Panc1 (cell line): ENCODE measurements around the gene LSS. TPM values are rescaled to one million over a fixed set of nuclear protein-coding genes. Genes with fewer than 3 reads are reported as not detected.

ENCODE experiments used
- ATAC-seq: fragments of 200-7000 bp; cut with Tn5 transposase; 2 replicates; pipeline ENCODE4 v1.9.1; 2020; ENCODE audit warnings: mild to moderate bottlenecking, moderate library complexity
- BruUV-seq: library from RNA; stranded (reverse); fragments of 400-500 nt; replicated peaks from 2 replicates; lab custom pipeline; 2021; lab: Mats Ljungman, UMichigan
- CTCF ChIA-PET: fragments of 300-600 bp; sonication (Branson Sonifier 250); formaldehyde crosslinking; loops from one replicate; lab custom pipeline; 2022; ENCODE audit warnings: antibody characterized with exemption; lab: Charles Lee
- POLR2A ChIA-PET: fragments of 300-600 bp; sonication (Branson Sonifier 250); formaldehyde crosslinking; loops from one replicate; lab custom pipeline; 2022; ENCODE audit warnings: antibody characterized with exemption; lab: Charles Lee
- DNase-seq: peaks from one replicate; pipeline ENCODE4 v3.0.0-alpha.2; 2010; ENCODE audit warnings: low read depth, low spot score
- H3K27ac ChIP-seq: 2 replicates; pipeline ENCODE4 v1.5.1; 2011; ENCODE audit warnings: mild to moderate bottlenecking, low read length, inconsistent platforms
- H3K27me3 ChIP-seq: fragments of 200-500 bp; sonication (Bioruptor generic); 2 replicates; pipeline ENCODE4 v1.6.0; 2014; ENCODE audit warnings: low read length, inconsistent platforms; ENCODE audit not compliant: control insufficient read depth, insufficient read depth
- H3K36me3 ChIP-seq: fragments of 200-500 bp; sonication (Bioruptor generic); 2 replicates; pipeline ENCODE4 v1.5.1; 2014; ENCODE audit warnings: inconsistent platforms, mild to moderate bottlenecking, low read length, moderate library complexity; ENCODE audit not compliant: control insufficient read depth, insufficient read depth
- H3K4me1 ChIP-seq: 2 replicates; pipeline ENCODE4 v1.5.1; 2011; ENCODE audit warnings: inconsistent platforms, mild to moderate bottlenecking, low read length, moderate library complexity; ENCODE audit not compliant: control insufficient read depth, insufficient read depth
- H3K4me3 ChIP-seq, 2 experiments: 2 replicates each; pipeline ENCODE4 v1.5.1; 2011 to 2012; ENCODE audit warnings: low read depth in 2 of 2, low read length in 2 of 2, mild to moderate bottlenecking in 2 of 2, inconsistent platforms in 1 of 2, moderate library complexity in 1 of 2
- H3K9me3 ChIP-seq: fragments of 200-500 bp; sonication (Bioruptor generic); 2 replicates; pipeline ENCODE4 v1.5.1; 2014; ENCODE audit warnings: low read depth, mild to moderate bottlenecking, inconsistent platforms, low read length, moderate library complexity; ENCODE audit not compliant: control insufficient read depth, insufficient read depth
- CTCF ChIP-seq: fragments of 450-650 bp; IDR thresholded peaks from 2 replicates; pipeline ENCODE4 v1.5.1; 2017; ENCODE audit warnings: mild to moderate bottlenecking
- POLR2AphosphoS5 ChIP-seq: IDR thresholded peaks from 2 replicates; pipeline ENCODE4 v1.6.1; 2012; ENCODE audit warnings: mild to moderate bottlenecking, low read depth, low read length, moderate library complexity
- REST ChIP-seq, 2 experiments: IDR thresholded peaks; 2 replicates each; pipeline ENCODE4 v1.6.1; 2011 to 2012; ENCODE audit warnings: low read depth in 2 of 2, control low read depth in 1 of 2, low read length in 1 of 2, mild to moderate bottlenecking in 1 of 2, moderate library complexity in 1 of 2; ENCODE audit not compliant: insufficient read depth in 1 of 2
- SIN3A ChIP-seq: IDR thresholded peaks from 2 replicates; pipeline ENCODE4 v1.6.1; 2012; ENCODE audit warnings: low read depth, mild to moderate bottlenecking, low read length, moderate library complexity, borderline replicate concordance; ENCODE audit not compliant: insufficient read depth
- TCF7L2 ChIP-seq: IDR thresholded peaks from 2 replicates; pipeline ENCODE4 v1.6.1; 2011; ENCODE audit warnings: mild to moderate bottlenecking, low read depth, low read length, inconsistent platforms
- in situ Hi-C: cut with HindIII; loops from 2 replicates; pipeline ENCODE4 v1.10.0; 2016; ENCODE audit warnings: low sequenced_read_pairs, low pct_unique_long_range_greater_than_20kb
- intact Hi-C: fragments of 100-400 bp; cut with micrococcal nuclease; formaldehyde crosslinking; loops from one replicate; pipeline ENCODE4 v1.10.0; 2022; ENCODE audit not compliant: unreplicated experiment
- total RNA-seq: library from RNA; stranded (reverse); gene quantifications from one replicate; pipeline ENCODE4 v1.2.1, GENCODE V29; 2021; ENCODE audit not compliant: unreplicated experiment

Gene LSS
- total RNA-seq, 1 experiment from 2014 or later: 111 TPM

- intact Hi-C loops (no loop called here), in situ Hi-C loops (no loop called here)
- H3K27ac ChIP-seq: no peak overlapping the region
- CTCF ChIA-PET: no interaction called here
- no peaks in the 10 kb centered on the region for H3K36me3 ChIP-seq
- no TSS peak for BruUV-seq
- H3K9me3 ChIP-seq: no peaks in the 10 kb centered on the region
- H3K4me1 ChIP-seq: no peaks in the 10 kb centered on the region
- POLR2A ChIA-PET: no interaction called here
- H3K27me3 ChIP-seq: no peaks in the 10 kb centered on the region
- no peak overlapping the region for H3K4me3 ChIP-seq
- no peak for DNase-seq
- TF ChIP-seq SIN3A (no peak), REST (IDR thresholded peaks at IDR 0.05; ENCODE audit: insufficient read depth in 1 of 2, low read depth in 2 of 2, low read length in 1 of 2) (no peak), TCF7L2 (no peak), POLR2AphosphoS5 (no peak), CTCF (no peak)
- no peak for ATAC-seq
Observed at GRCh38 chr21:46156378-46156645, 72.3 kb downstream of the LSS start.

GRCh38 chr21:46155514-46156377 is 72.8 kb downstream of the LSS start, which contains the start of gene FTCD:
Gene FTCD (minus strand): TSS chr21:46155579. CDS start chr21:46155523, 56 bp downstream.
- H3K4me1 ChIP-seq: no peaks in the 10 kb centered on the region
- ATAC-seq (no peak), DNase-seq (no peak)
- no peak within 1 kb of the TSS for H3K4me3 ChIP-seq
- no TSS peak for BruUV-seq
- TF ChIP-seq POLR2AphosphoS5 (no peak), REST (IDR thresholded peaks at IDR 0.05; ENCODE audit: insufficient read depth in 1 of 2, low read depth in 2 of 2, low read length in 1 of 2) (no peak), SIN3A (no peak), TCF7L2 (no peak), CTCF (no peak)
- ChIA-PET CTCF (no interaction called here), POLR2A (no interaction called here)
- H3K27ac ChIP-seq: no peak within 1 kb of the TSS
- no peaks in the 10 kb centered on the region for H3K36me3 ChIP-seq
- no peaks in the 10 kb centered on the region for H3K9me3 ChIP-seq
- no peaks in the 10 kb centered on the region for H3K27me3 ChIP-seq
- intact Hi-C loops (no loop called here), in situ Hi-C loops (no loop called here)
